ENCODE results near the gene SDF2L1. TPM values are rescaled to one million over a fixed set of nuclear protein-coding genes. Genes with fewer than 3 reads are reported as not detected.

SDF2L1 gene
- total RNA-seq, 2 experiments from 2014 or later, result 60.5 to 66.8 TPM

GRCh38 chr22:21681566-21682370 lies 39.7 kb downstream of the SDF2L1 start:
- Histone ChIP-seq H3K9me3 (ENCODE audit: low read length) (no peaks in the 10 kb centered on the region), H4K20me1 (ENCODE audit: insufficient read depth, low read length) (no peaks in the 10 kb centered on the region), H3K79me2 (ENCODE audit: insufficient read depth, low read depth, low read length) (no peaks in the 10 kb centered on the region), H3K9me2 (ENCODE audit: insufficient read depth, low read length) (no peaks in the 10 kb centered on the region), H3K4me2 (ENCODE audit: low read length) (no peak overlapping the region), H3K4me1 (ENCODE audit: insufficient read depth, low read length, poor library complexity, severe bottlenecking) (no peaks in the 10 kb centered on the region), H3K27ac (ENCODE audit: low read depth, low read length, poor library complexity, severe bottlenecking) (no peak overlapping the region), H3K4me3 (ENCODE audit: low read depth, low read length, poor library complexity, severe bottlenecking) (no peak overlapping the region), H3K36me3 (ENCODE audit: insufficient read depth, low read length) (peaks cover 68% of the 10 kb centered on the region), H2AFZ (ENCODE audit: low read length) (no peak overlapping the region)
- DNase-seq (ENCODE audit: low spot score), result no peak
- CTCF ChIA-PET (ENCODE audit: unreplicated experiment), result no interaction called here
- POLR2A ChIA-PET, result no interaction called here
- intact Hi-C loops (cut with micrococcal nuclease; ENCODE audit: unreplicated experiment), result no loop called here
- no TSS peak for BruUV-seq (replicated peaks)
- TF ChIP-seq EZH2phosphoT487 (IDR thresholded peaks at IDR 0.05; ENCODE audit: borderline replicate concordance, low read depth, low read length), result no peak
- TF ChIP-seq CTCF (conservative IDR thresholded peaks at IDR 0.05; ENCODE audit: low read length), result no peak

GRCh38 chr22:21682385-21683175 lies 40.5 kb downstream of the SDF2L1 start:
- H3K27ac ChIP-seq (ENCODE audit: low read depth, low read length, poor library complexity, severe bottlenecking), result no peak overlapping the region
- ChIA-PET POLR2A (no interaction called here), CTCF (ENCODE audit: unreplicated experiment) (no interaction called here)
- H4K20me1 ChIP-seq (ENCODE audit: insufficient read depth, low read length), result no peaks in the 10 kb centered on the region
- H3K4me2 ChIP-seq (ENCODE audit: low read length), result no peak overlapping the region
- H3K36me3 ChIP-seq (ENCODE audit: insufficient read depth, low read length), result peaks cover 71% of the 10 kb centered on the region
- intact Hi-C loops (cut with micrococcal nuclease; ENCODE audit: unreplicated experiment), result no loop called here
- no peak for TF ChIP-seq CTCF (conservative IDR thresholded peaks at IDR 0.05; ENCODE audit: low read length)
- no peak for TF ChIP-seq EZH2phosphoT487 (IDR thresholded peaks at IDR 0.05; ENCODE audit: borderline replicate concordance, low read depth, low read length)
- no peaks in the 10 kb centered on the region for H3K79me2 ChIP-seq (ENCODE audit: insufficient read depth, low read depth, low read length)
- H3K4me3 ChIP-seq (ENCODE audit: low read depth, low read length, poor library complexity, severe bottlenecking), result no peak overlapping the region
- no peak overlapping the region for H2AFZ ChIP-seq (ENCODE audit: low read length)
- no peaks in the 10 kb centered on the region for H3K4me1 ChIP-seq (ENCODE audit: insufficient read depth, low read length, poor library complexity, severe bottlenecking)
- DNase-seq (ENCODE audit: low spot score), result no peak
- no TSS peak for BruUV-seq (replicated peaks)
- H3K9me3 ChIP-seq (ENCODE audit: low read length), result no peaks in the 10 kb centered on the region
- H3K9me2 ChIP-seq (ENCODE audit: insufficient read depth, low read length), result no peaks in the 10 kb centered on the region

- no TSS peak for BruUV-seq (replicated peaks)
- no peak for DNase-seq (ENCODE audit: low spot score)
- no peaks in the 10 kb centered on the region for H4K20me1 ChIP-seq (ENCODE audit: insufficient read depth, low read length)
- H3K4me3 ChIP-seq (ENCODE audit: low read depth, low read length, poor library complexity, severe bottlenecking), result no peak overlapping the region
- CTCF ChIA-PET (ENCODE audit: unreplicated experiment), result no interaction called here
- H3K4me1 ChIP-seq (ENCODE audit: insufficient read depth, low read length, poor library complexity, severe bottlenecking), result no peaks in the 10 kb centered on the region
- no peak overlapping the region for H3K4me2 ChIP-seq (ENCODE audit: low read length)
- H3K36me3 ChIP-seq (ENCODE audit: insufficient read depth, low read length), result peaks cover 69% of the 10 kb centered on the region
- intact Hi-C loops (cut with micrococcal nuclease; ENCODE audit: unreplicated experiment), result no loop called here
- POLR2A ChIA-PET, result no interaction called here
- no peaks in the 10 kb centered on the region for H3K79me2 ChIP-seq (ENCODE audit: insufficient read depth, low read depth, low read length)
- H3K9me3 ChIP-seq (ENCODE audit: low read length), result no peaks in the 10 kb centered on the region
- TF ChIP-seq CTCF (conservative IDR thresholded peaks at IDR 0.05; ENCODE audit: low read length), result no peak
- TF ChIP-seq EZH2phosphoT487 (IDR thresholded peaks at IDR 0.05; ENCODE audit: borderline replicate concordance, low read depth, low read length), result no peak
- H2AFZ ChIP-seq (ENCODE audit: low read length), result no peak overlapping the region
- H3K27ac ChIP-seq (ENCODE audit: low read depth, low read length, poor library complexity, severe bottlenecking), result no peak overlapping the region
- H3K9me2 ChIP-seq (ENCODE audit: insufficient read depth, low read length), result no peaks in the 10 kb centered on the region
Measured at GRCh38 chr22:21683401-21683811, 41.3 kb downstream of the SDF2L1 start.
